Spleen (tissue), 7 donors: ENCODE measurements around the gene TCEANC2.

Experiments used
- POLR2A ChIP-seq, 3 donors: fragments of 450-650 bp; IDR thresholded peaks; one replicate each; pipeline ENCODE4 v1.5.1; 2017; ENCODE audit warnings: antibody characterized with exemption in 3 of 3, mild to moderate bottlenecking in 1 of 3
- POLR2AphosphoS5 ChIP-seq, 3 donors: sonication (generic); formaldehyde crosslinking; IDR thresholded peaks; one replicate each; pipeline ENCODE4 v1.5.1; 2017; ENCODE audit warnings: antibody characterized with exemption in 3 of 3
- TF ChIP-seq, protein P1 (sequence below), 11 experiments: fragments of 200-600 bp in 7 of 11; fragments of 450-650 bp in 4 of 11; sonication (generic) in 4 of 11; IDR thresholded peaks in 8 of 11; conservative IDR thresholded peaks in 3 of 11; 1 replicate in 7 of 11; 2 replicates in 4 of 11; pipeline versions ENCODE4 v1.4.0 to v1.8.0; 2016 to 2021; ENCODE audit warnings: antibody characterized with exemption in 11 of 11, inconsistent platforms in 4 of 11, mild to moderate bottlenecking in 1 of 11
- donor health status: DM: no; HTN: no; CAD: no; lungs with moderate emphysema.
- donor health status: DM: no; HTN: no; CAD: no.
- donor health status: DM: no; HTN: no; CAD: no.

- TF ChIP-seq, protein P1, sequence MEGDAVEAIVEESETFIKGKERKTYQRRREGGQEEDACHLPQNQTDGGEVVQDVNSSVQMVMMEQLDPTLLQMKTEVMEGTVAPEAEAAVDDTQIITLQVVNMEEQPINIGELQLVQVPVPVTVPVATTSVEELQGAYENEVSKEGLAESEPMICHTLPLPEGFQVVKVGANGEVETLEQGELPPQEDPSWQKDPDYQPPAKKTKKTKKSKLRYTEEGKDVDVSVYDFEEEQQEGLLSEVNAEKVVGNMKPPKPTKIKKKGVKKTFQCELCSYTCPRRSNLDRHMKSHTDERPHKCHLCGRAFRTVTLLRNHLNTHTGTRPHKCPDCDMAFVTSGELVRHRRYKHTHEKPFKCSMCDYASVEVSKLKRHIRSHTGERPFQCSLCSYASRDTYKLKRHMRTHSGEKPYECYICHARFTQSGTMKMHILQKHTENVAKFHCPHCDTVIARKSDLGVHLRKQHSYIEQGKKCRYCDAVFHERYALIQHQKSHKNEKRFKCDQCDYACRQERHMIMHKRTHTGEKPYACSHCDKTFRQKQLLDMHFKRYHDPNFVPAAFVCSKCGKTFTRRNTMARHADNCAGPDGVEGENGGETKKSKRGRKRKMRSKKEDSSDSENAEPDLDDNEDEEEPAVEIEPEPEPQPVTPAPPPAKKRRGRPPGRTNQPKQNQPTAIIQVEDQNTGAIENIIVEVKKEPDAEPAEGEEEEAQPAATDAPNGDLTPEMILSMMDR (IDR thresholded peaks at IDR 0.05 in 8 of 11, conservative IDR thresholded peaks at IDR 0.05 in 3 of 11): no peak
- TF ChIP-seq POLR2A (IDR thresholded peaks at IDR 0.05): no peak
- no peak for TF ChIP-seq POLR2AphosphoS5 (IDR thresholded peaks at IDR 0.05)
Measured at GRCh38 chr1:54122992-54123391, 69.6 kb downstream of the TCEANC2 start.
